KOPT-K1 (cell line): ENCODE results near the gene EPHB2.

Experiments used
- H3K27ac ChIP-seq: fragments of 200-600 bp; sonication (generic); 2 replicates; pipeline ENCODE4 v1.5.1; 2016; ENCODE audit warnings: antibody characterized with exemption, mild to moderate bottlenecking, low read depth, low read length; ENCODE audit not compliant: poor library complexity, severe bottlenecking
- H3K36me3 ChIP-seq: fragments of 200-600 bp; sonication (generic); 2 replicates; pipeline ENCODE4 v1.5.1; 2017; ENCODE audit warnings: antibody characterized with exemption, mild to moderate bottlenecking, low read length, moderate library complexity; ENCODE audit not compliant: insufficient read depth
- H3K9me3 ChIP-seq: fragments of 200-600 bp; sonication (generic); 2 replicates; pipeline ENCODE4 v1.5.1; 2017; ENCODE audit warnings: antibody characterized with exemption, low read length, mild to moderate bottlenecking; ENCODE audit not compliant: insufficient read depth, poor library complexity, severe bottlenecking

Gene EPHB2

GRCh38 chr1:22888320-22889075 is 177.9 kb downstream of the EPHB2 start:
- H3K36me3 ChIP-seq = no peaks in the 10 kb centered on the region

GRCh38 chr1:22889213-22889827 is 178.7 kb downstream of the EPHB2 start:
- H3K36me3 ChIP-seq = no peaks in the 10 kb centered on the region
- H3K27ac ChIP-seq = no peak overlapping the region

More at GRCh38 chr1:22888320-22889075, 177.9 kb downstream of the EPHB2 start:
- Histone ChIP-seq H3K27ac (no peak overlapping the region), H3K9me3 (no peaks in the 10 kb centered on the region)

GRCh38 chr1:22892789-22893188 is 182.2 kb downstream of the EPHB2 start:
- H3K27ac ChIP-seq = no peak overlapping the region
- H3K36me3 ChIP-seq = no peaks in the 10 kb centered on the region
- H3K9me3 ChIP-seq = no peaks in the 10 kb centered on the region

More at GRCh38 chr1:22889213-22889827, 178.7 kb downstream of the EPHB2 start:
- H3K9me3 ChIP-seq = no peaks in the 10 kb centered on the region

- Histone ChIP-seq H3K36me3 (no peaks in the 10 kb centered on the region), H3K9me3 (no peaks in the 10 kb centered on the region), H3K27ac (no peak overlapping the region)
Measured at GRCh38 chr1:22893292-22893691, 182.7 kb downstream of the EPHB2 start.

GRCh38 chr1:22895357-22895756 is 184.7 kb downstream of the EPHB2 start:
- Histone ChIP-seq H3K27ac (no peak overlapping the region), H3K9me3 (no peaks in the 10 kb centered on the region), H3K36me3 (no peaks in the 10 kb centered on the region)

- no peaks in the 10 kb centered on the region for H3K9me3 ChIP-seq
- H3K36me3 ChIP-seq = no peaks in the 10 kb centered on the region
Measured at GRCh38 chr1:22896184-22896583, 185.5 kb downstream of the EPHB2 start.

GRCh38 chr1:22900451-22900850 is 189.8 kb downstream of the EPHB2 start:
- Histone ChIP-seq H3K27ac (no peak overlapping the region), H3K9me3 (no peaks in the 10 kb centered on the region), H3K36me3 (no peaks in the 10 kb centered on the region)

More at GRCh38 chr1:22896184-22896583, 185.5 kb downstream of the EPHB2 start:
- H3K27ac ChIP-seq = no peak overlapping the region

GRCh38 chr1:22903113-22903512 is 192.5 kb downstream of the EPHB2 start:
- no peak overlapping the region for H3K27ac ChIP-seq
- no peaks in the 10 kb centered on the region for H3K36me3 ChIP-seq
- H3K9me3 ChIP-seq = no peaks in the 10 kb centered on the region

- Histone ChIP-seq H3K27ac (no peak overlapping the region), H3K36me3 (no peaks in the 10 kb centered on the region), H3K9me3 (no peaks in the 10 kb centered on the region)
Measured at GRCh38 chr1:22906968-22907367, 196.3 kb downstream of the EPHB2 start.

- H3K27ac ChIP-seq = no peak overlapping the region
- no peaks in the 10 kb centered on the region for H3K36me3 ChIP-seq
- no peaks in the 10 kb centered on the region for H3K9me3 ChIP-seq
Measured at GRCh38 chr1:22907528-22907927, 196.9 kb downstream of the EPHB2 start.

- Histone ChIP-seq H3K36me3 (no peaks in the 10 kb centered on the region), H3K9me3 (no peaks in the 10 kb centered on the region), H3K27ac (no peak overlapping the region)
Measured at GRCh38 chr1:22908880-22909426, 198.3 kb downstream of the EPHB2 start.

GRCh38 chr1:22910286-22910685 is 199.6 kb downstream of the EPHB2 start:
- no peaks in the 10 kb centered on the region for H3K9me3 ChIP-seq
- no peak overlapping the region for H3K27ac ChIP-seq
- H3K36me3 ChIP-seq = no peaks in the 10 kb centered on the region

GRCh38 chr1:22910986-22911651 is 200.5 kb downstream of the EPHB2 start:
- no peaks in the 10 kb centered on the region for H3K9me3 ChIP-seq
- H3K27ac ChIP-seq = no peak overlapping the region
- H3K36me3 ChIP-seq = no peaks in the 10 kb centered on the region

- H3K36me3 ChIP-seq = no peaks in the 10 kb centered on the region
- no peaks in the 10 kb centered on the region for H3K9me3 ChIP-seq
- no peak overlapping the region for H3K27ac ChIP-seq
Measured at GRCh38 chr1:22912311-22912710, 201.7 kb downstream of the EPHB2 start.

- Histone ChIP-seq H3K27ac (no peak overlapping the region), H3K9me3 (no peaks in the 10 kb centered on the region), H3K36me3 (no peaks in the 10 kb centered on the region)
Measured at GRCh38 chr1:22913421-22914141, 202.9 kb downstream of the EPHB2 start.
